SK-N-SH (cell line): ENCODE measurements around the gene CDK1.

ENCODE experiments used
- CTCF ChIP-seq: fragments of 200-600 bp; sonication (generic); IDR thresholded peaks from 2 replicates; pipeline ENCODE4 v1.6.1; 2017; ENCODE audit warnings: antibody characterized with exemption, mild to moderate bottlenecking, moderate library complexity
- ELF1 ChIP-seq: IDR thresholded peaks from 2 replicates; pipeline ENCODE4 v1.4.0; 2012
- EP300 ChIP-seq, 2 experiments: IDR thresholded peaks; 2 replicates each; pipeline versions ENCODE4 v1.4.0 to v1.6.1; 2012; ENCODE audit warnings: borderline replicate concordance in 1 of 2, low read depth in 1 of 2, low read length in 1 of 2
- EZH2phosphoT487 ChIP-seq: fragments of 200-600 bp; sonication (generic); IDR thresholded peaks from 2 replicates; pipeline ENCODE4 v1.6.1; 2017; ENCODE audit warnings: low read depth, mixed run types, mild to moderate bottlenecking, antibody characterized with exemption, moderate library complexity, borderline replicate concordance
- GABPA ChIP-seq: IDR thresholded peaks from 2 replicates; pipeline ENCODE4 v1.4.0; 2012; ENCODE audit warnings: low read depth, mild to moderate bottlenecking
- JUND ChIP-seq: IDR thresholded peaks from 2 replicates; pipeline ENCODE4 v1.4.0; 2012
- MEF2A ChIP-seq: IDR thresholded peaks from 2 replicates; pipeline ENCODE4 v1.4.0; 2012; ENCODE audit warnings: low read depth, borderline replicate concordance
- MXI1 ChIP-seq: IDR thresholded peaks from 2 replicates; pipeline ENCODE4 v1.6.1; 2012; ENCODE audit warnings: mild to moderate bottlenecking, low read depth, low read length, improper control_type of control experiment
- NFIC ChIP-seq: IDR thresholded peaks from 2 replicates; pipeline ENCODE4 v1.4.0; 2012; ENCODE audit warnings: borderline replicate concordance
- RAD21 ChIP-seq: IDR thresholded peaks from 2 replicates; pipeline ENCODE4 v1.6.1; 2012; ENCODE audit warnings: mild to moderate bottlenecking, low read length
- SMC3 ChIP-seq: IDR thresholded peaks from 2 replicates; pipeline ENCODE4 v1.6.1; 2012; ENCODE audit warnings: low read depth, low read length, improper control_type of control experiment
- TCF12 ChIP-seq: IDR thresholded peaks from 2 replicates; pipeline ENCODE4 v1.4.0; 2012
- TEAD4 ChIP-seq: IDR thresholded peaks from 2 replicates; pipeline ENCODE4 v1.4.0; 2012; ENCODE audit warnings: mild to moderate bottlenecking, borderline replicate concordance; ENCODE audit not compliant: insufficient read depth
- YY1 ChIP-seq: IDR thresholded peaks from 2 replicates; pipeline ENCODE4 v1.4.0; 2012; ENCODE audit warnings: low read depth, mild to moderate bottlenecking

- TF ChIP-seq EP300 (IDR thresholded peaks at IDR 0.05; ENCODE audit: borderline replicate concordance in 1 of 2, low read depth in 1 of 2, low read length in 1 of 2) (peak in 1 of 2 experiments; percentile 35; a peak in 1 of 4 replicates), GABPA (no peak), YY1 (no peak), JUND (no peak), CTCF (peak; percentile 89), TCF12 (peak; percentile 25; the same call in 1 of the 2 replicates), ELF1 (no peak), RAD21 (peak; percentile 96), EZH2phosphoT487 (no peak), SMC3 (peak; percentile 90), MEF2A (no peak), TEAD4 (no peak), NFIC (no peak; the same call in 1 of the 2 replicates), MXI1 (no peak)
Measured at GRCh38 chr10:60816628-60817397, 38.5 kb downstream of the CDK1 start.
